Endothelial cell of umbilical vein (primary cell): ENCODE data around the gene SLC10A7. TPM values are rescaled to one million over a fixed set of nuclear protein-coding genes. Genes with fewer than 3 reads are reported as not detected.
A peak's percentile ranks its signal among the peaks of the same experiment; 100 is the strongest.

ENCODE experiments used
- BruUV-seq: library from RNA; stranded (reverse); fragments of 400-500 nt; replicated peaks from 2 replicates; lab custom pipeline; 2021; lab: Mats Ljungman, UMichigan
- CTCF ChIA-PET: fragments of 300-600, 350-600 bp; sonication (Branson Sonifier 250); formaldehyde crosslinking; loops from one replicate; lab custom pipeline; 2021; ENCODE audit warnings: antibody characterized with exemption, inconsistent platforms; lab: Charles Lee
- POLR2A ChIA-PET: fragments of 300-600, 350-600 bp; sonication (Branson Sonifier 250); formaldehyde crosslinking; loops from one replicate; lab custom pipeline; 2021; ENCODE audit warnings: antibody characterized with exemption, inconsistent platforms; lab: Charles Lee
- DNase-seq: peaks from one replicate; pipeline ENCODE4 v3.0.0-alpha.2; 2011; ENCODE audit warnings: low read depth, low spot score
- FAIRE-seq: peaks from 2 replicates; lab custom pipeline; 2011; peaks lifted over from hg19 to GRCh38; lab: Jason Lieb, UNC
- H2AFZ ChIP-seq: 2 replicates; pipeline ENCODE4 v1.6.0; 2012; ENCODE audit warnings: low read depth, low read length, control low read depth, inconsistent platforms
- H3K27ac ChIP-seq: 2 replicates; pipeline ENCODE4 v1.5.1; 2011; ENCODE audit warnings: low read depth, mild to moderate bottlenecking, control low read depth, low read length, moderate library complexity; ENCODE audit not compliant: insufficient read depth
- H3K27me3 ChIP-seq, 2 experiments: 2 replicates each; pipeline versions ENCODE4 v1.6.0 to v1.6.1; 2011; ENCODE audit warnings: low read length in 2 of 2, mixed read lengths in 1 of 2; ENCODE audit not compliant: control insufficient read depth in 2 of 2, insufficient read depth in 2 of 2
- H3K36me3 ChIP-seq, 2 experiments: 2 replicates in 1 of 2; 3 replicates in 1 of 2; pipeline ENCODE4 v1.5.1; 2011; ENCODE audit warnings: low read length in 2 of 2, mild to moderate bottlenecking in 1 of 2, moderate library complexity in 1 of 2; ENCODE audit not compliant: control insufficient read depth in 2 of 2, insufficient read depth in 2 of 2; ENCODE audit errors: extremely low read depth in 1 of 2
- H3K4me1 ChIP-seq: 3 replicates; pipeline ENCODE4 v1.5.1; 2011; ENCODE audit warnings: mild to moderate bottlenecking, low read length; ENCODE audit not compliant: control insufficient read depth, insufficient read depth; ENCODE audit errors: extremely low read depth
- H3K4me2 ChIP-seq: 2 replicates; pipeline ENCODE4 v1.6.1; 2011; ENCODE audit warnings: low read length, control low read depth, mixed read lengths; ENCODE audit not compliant: insufficient read depth
- H3K4me3 ChIP-seq, 3 experiments: fragments of 200-600 bp in 1 of 3; sonication (generic), shearing (Covaris generic) in 1 of 3; replicated peaks in 1 of 3; 2 replicates each; pipeline ENCODE4 v1.5.1; 2011 to 2016; ENCODE audit warnings: control low read depth in 3 of 3, low read length in 3 of 3, mild to moderate bottlenecking in 2 of 3, inconsistent platforms in 1 of 3, low read depth in 1 of 3, moderate library complexity in 1 of 3; ENCODE audit not compliant: insufficient read depth in 1 of 3
- H3K79me2 ChIP-seq: 2 replicates; pipeline ENCODE4 v1.6.0; 2012; ENCODE audit warnings: low read length, inconsistent platforms; ENCODE audit not compliant: control insufficient read depth, insufficient read depth
- H3K9ac ChIP-seq: replicated peaks from 2 replicates; pipeline ENCODE3; 2011; ENCODE audit warnings: low read length, control low read depth; ENCODE audit not compliant: insufficient read depth; ENCODE audit errors: extremely low read depth
- H3K9me1 ChIP-seq: replicated peaks from 3 replicates; pipeline ENCODE4 v1.6.0; 2011; ENCODE audit warnings: mild to moderate bottlenecking, low read length; ENCODE audit not compliant: control insufficient read depth, insufficient read depth; ENCODE audit errors: extremely low read depth
- H3K9me3 ChIP-seq: replicated peaks from 2 replicates; pipeline ENCODE4 v1.5.1; 2012; ENCODE audit warnings: low read length, inconsistent platforms; ENCODE audit not compliant: control insufficient read depth, insufficient read depth
- H4K20me1 ChIP-seq: replicated peaks from 2 replicates; pipeline ENCODE3; 2011; ENCODE audit warnings: mild to moderate bottlenecking, low read length; ENCODE audit not compliant: control insufficient read depth, insufficient read depth; ENCODE audit errors: extremely low read depth
- FOS ChIP-seq: IDR thresholded peaks from 2 replicates; pipeline ENCODE4 v1.6.1; 2011; ENCODE audit warnings: mild to moderate bottlenecking, low read length, moderate library complexity, borderline replicate concordance; ENCODE audit not compliant: insufficient read depth
- JUN ChIP-seq: IDR thresholded peaks from 2 replicates; pipeline ENCODE4 v1.6.1; 2011; ENCODE audit warnings: borderline replicate concordance, low read depth; ENCODE audit not compliant: insufficient read length, insufficient read depth
- POLR2A ChIP-seq: IDR thresholded peaks from 2 replicates; pipeline ENCODE4 v1.6.1; 2012; ENCODE audit warnings: low read depth, mild to moderate bottlenecking, control low read depth, low read length
- POLR2AphosphoS5 ChIP-seq: IDR thresholded peaks from 2 replicates; pipeline ENCODE4 v1.6.1; 2012; ENCODE audit warnings: low read depth, mild to moderate bottlenecking, control low read depth, low read length, moderate library complexity; ENCODE audit not compliant: insufficient read depth
- dilution Hi-C: fragments of 300-500 bp; cut with MboI; formaldehyde crosslinking; loops from one replicate; pipeline ENCODE4 v1.15.0; 2019; ENCODE audit warnings: low sequenced_read_pairs; ENCODE audit not compliant: extremely low pct_ligation_motif_present
- intact Hi-C: fragments of 100-400 bp; cut with micrococcal nuclease; formaldehyde crosslinking; loops from one replicate; pipeline ENCODE4 v1.10.0; 2022
- polyA plus RNA-seq, 4 experiments: library from polyadenylated mRNA; depleted of rRNA in 3 of 4; stranded (reverse) in 3 of 4; unstranded in 1 of 4; fragments of >200 nt; gene quantifications; 2 replicates each; pipeline versions ENCODE4 v1.2.1 to v1.2.3, GENCODE V29; 2011 to 2012; ENCODE audit warnings: missing spikeins in 1 of 4
- total RNA-seq: library from RNA; stranded (reverse); gene quantifications from 2 replicates; pipeline ENCODE4 v1.2.3, GENCODE V29; 2021
- TF ChIP-seq, protein P1 (sequence below), 2 donors: IDR thresholded peaks; 1 replicate in 1 of 2; 2 replicates in 1 of 2; pipeline ENCODE4 v1.5.1; 2011; ENCODE audit warnings: low read length in 2 of 2, mild to moderate bottlenecking in 2 of 2, moderate library complexity in 2 of 2, control low read depth in 1 of 2, inconsistent platforms in 1 of 2, low read depth in 1 of 2; ENCODE audit not compliant: insufficient read depth in 1 of 2; ENCODE audit errors: extremely low read depth in 1 of 2
- TF ChIP-seq, protein P2 (sequence below): IDR thresholded peaks from 2 replicates; pipeline ENCODE4 v1.6.1; 2011; ENCODE audit not compliant: insufficient read depth, insufficient read length

SLC10A7 gene
- total and polyA plus RNA-seq, 2 donors (not counting 3 experiments of a cell fraction or from before 2014, with no cell fraction given): 13.6 to 20.4 TPM

DNA sequence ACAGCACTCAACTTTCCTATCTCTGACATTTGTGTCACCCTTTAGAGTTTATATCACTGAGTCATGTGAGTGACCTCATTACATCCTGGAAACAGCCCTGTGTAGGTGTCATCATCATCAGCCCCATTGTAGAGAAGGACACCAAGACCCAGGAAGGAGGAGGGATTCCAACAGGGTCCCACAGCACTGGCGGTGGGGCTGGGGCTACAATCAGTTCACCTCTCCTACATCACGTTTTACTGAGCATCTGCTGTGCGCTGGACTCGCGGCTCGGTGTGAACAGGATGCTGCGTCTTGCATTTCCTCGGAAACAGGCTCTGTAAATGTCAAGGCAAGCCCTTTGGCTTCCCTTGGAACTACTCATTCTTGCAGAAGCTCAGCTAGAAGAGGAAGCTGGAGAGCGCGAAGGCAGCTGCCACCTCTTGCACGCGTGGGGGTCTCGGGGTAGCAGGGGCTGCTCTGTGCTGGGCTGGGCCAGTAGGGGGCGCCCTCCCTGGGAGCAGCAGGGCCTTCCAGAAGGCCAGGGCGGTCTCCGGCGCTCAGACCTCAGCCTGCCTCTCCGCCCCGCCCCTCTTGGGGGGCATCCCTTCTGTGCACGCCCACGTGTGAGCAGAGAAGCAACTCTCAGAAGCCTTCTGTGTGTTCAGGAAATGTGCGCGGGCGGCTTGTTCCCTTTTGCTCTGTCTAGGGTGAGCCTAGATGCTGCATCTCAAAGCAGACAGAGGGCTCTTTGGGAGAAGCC is 278.4 kb downstream of the SLC10A7 start:
- CTCF ChIA-PET: no interaction called here
- BruUV-seq: no TSS peak
- DNase-seq (peak; percentile 37), FAIRE-seq (no peak)
- Histone ChIP-seq H2AFZ (no peak overlapping the region), H3K9me3 (no peaks in the 10 kb centered on the region), H3K4me1 (peaks cover 23% of the 10 kb centered on the region), H3K9ac (no peak overlapping the region), H3K27me3 (no peaks in the 10 kb centered on the region), H3K79me2 (no peaks in the 10 kb centered on the region), H3K9me1 (no peaks in the 10 kb centered on the region), H4K20me1 (no peaks in the 10 kb centered on the region), H3K4me2 (no peak overlapping the region), H3K4me3 (no peak overlapping the region), H3K36me3 (no peaks in the 10 kb centered on the region), H3K27ac (peak overlapping the region; percentile 97)
- POLR2A ChIA-PET: no interaction called here
- TF ChIP-seq, protein P1, sequence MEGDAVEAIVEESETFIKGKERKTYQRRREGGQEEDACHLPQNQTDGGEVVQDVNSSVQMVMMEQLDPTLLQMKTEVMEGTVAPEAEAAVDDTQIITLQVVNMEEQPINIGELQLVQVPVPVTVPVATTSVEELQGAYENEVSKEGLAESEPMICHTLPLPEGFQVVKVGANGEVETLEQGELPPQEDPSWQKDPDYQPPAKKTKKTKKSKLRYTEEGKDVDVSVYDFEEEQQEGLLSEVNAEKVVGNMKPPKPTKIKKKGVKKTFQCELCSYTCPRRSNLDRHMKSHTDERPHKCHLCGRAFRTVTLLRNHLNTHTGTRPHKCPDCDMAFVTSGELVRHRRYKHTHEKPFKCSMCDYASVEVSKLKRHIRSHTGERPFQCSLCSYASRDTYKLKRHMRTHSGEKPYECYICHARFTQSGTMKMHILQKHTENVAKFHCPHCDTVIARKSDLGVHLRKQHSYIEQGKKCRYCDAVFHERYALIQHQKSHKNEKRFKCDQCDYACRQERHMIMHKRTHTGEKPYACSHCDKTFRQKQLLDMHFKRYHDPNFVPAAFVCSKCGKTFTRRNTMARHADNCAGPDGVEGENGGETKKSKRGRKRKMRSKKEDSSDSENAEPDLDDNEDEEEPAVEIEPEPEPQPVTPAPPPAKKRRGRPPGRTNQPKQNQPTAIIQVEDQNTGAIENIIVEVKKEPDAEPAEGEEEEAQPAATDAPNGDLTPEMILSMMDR (IDR thresholded peaks at IDR 0.05; ENCODE audit: extremely low read depth in 1 of 2, insufficient read depth in 1 of 2, low read depth in 1 of 2, low read length in 2 of 2): peak; percentile 44 to 53
- TF ChIP-seq POLR2AphosphoS5 (no peak), FOS (peak; percentile 19), POLR2A (no peak), JUN (peak; percentile 74)
- TF ChIP-seq, protein P2, sequence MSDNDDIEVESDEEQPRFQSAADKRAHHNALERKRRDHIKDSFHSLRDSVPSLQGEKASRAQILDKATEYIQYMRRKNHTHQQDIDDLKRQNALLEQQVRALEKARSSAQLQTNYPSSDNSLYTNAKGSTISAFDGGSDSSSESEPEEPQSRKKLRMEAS: no peak
- intact Hi-C loops (loop anchor here (2.0 kb wide), 2 partner anchors 33 to 401 kb away; no protein-coding TSS in a partner anchor), dilution Hi-C loops (no loop called here)
